HG03095 (cell line): Measurements from ENCODE around the gene RANGAP1.
A peak's percentile ranks its signal among the peaks of the same experiment; 100 is the strongest.
"Not testable (repeated sequence)": the region's sequence is repeated elsewhere in the genome, so short reads cannot be mapped to it uniquely, and the experiment has no call there.

Experiments
- ATAC-seq: cut with Tn5 transposase; IDR thresholded peaks from one replicate; pipeline ENCODE4 v1.9.1; 2021; ENCODE audit warnings: moderate library complexity; ENCODE audit not compliant: unreplicated experiment

RANGAP1 gene

GRCh38 chr22:41301085-41302020 lies 15.4 kb upstream of the RANGAP1 start, which contains the start of gene ZC3H7B:
TSS of gene ZC3H7B (plus strand) at chr22:41301525. CDS start at chr22:41320661, 19,136 bp downstream.
- peak; percentile 90 for ATAC-seq

GRCh38 chr22:41300661-41301060 lies 14.7 kb upstream of the RANGAP1 start:
- no peak for ATAC-seq

DNA sequence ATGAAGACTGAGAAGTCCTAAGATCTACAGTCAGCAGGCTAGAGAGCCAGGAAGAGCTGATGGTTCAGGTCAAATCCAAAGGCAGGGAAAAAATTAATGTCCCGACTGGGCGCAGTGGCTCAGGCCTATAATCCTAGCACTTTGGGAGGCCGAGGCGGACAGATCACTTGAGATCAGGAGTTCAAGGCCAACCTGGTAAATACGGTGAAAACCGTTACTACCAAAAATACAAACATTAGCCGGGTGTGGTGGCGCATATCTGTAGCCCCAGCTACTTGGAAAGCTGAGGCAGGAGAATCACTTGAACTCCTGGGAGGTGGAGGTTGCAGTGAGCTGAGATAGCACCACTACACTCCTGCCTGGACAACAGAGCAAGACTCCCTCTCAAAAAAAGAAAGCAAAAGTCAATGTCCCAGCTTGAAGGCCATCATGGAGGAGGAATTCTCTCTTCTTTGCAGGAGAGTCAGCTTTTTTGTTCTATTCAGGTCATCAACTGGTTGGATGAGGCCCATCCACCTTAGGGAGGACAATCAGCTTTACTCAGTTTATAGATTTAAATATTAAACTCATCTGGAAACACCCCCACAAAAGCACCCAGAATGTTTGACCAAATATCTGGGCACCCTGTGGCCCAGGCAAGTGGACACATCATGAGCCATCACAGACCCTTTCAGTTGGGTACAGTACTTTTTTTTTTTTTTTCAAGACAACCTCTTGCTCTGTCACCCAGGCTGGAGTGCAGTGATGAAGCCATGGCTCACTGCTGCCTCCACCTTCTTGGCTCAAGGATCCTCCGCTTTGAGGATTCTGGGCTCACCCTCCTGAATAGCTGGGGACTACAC lies 11.1 kb upstream of the RANGAP1 start:
- no peak for ATAC-seq

DNA sequence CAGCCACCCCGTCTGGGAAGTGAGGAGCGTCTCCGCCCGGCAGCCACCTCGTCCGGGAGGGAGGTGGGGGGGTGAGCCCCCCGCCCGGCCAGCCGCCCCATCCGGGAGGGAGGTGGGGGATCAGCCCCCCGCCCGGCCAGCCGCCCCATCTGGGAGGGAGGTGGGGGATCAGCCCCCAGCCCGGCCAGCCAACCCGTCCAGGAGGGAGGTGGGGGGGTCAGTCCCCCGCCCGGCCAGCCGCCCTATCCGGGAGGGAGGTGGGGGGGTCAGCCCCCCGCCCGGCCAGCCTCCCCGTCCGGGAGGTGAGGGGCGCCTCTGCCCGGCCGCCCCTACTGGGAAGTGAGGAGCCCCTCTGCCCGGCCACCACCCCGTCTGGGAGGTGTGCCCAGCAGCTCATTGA lies 8.8 kb upstream of the RANGAP1 start:
- not testable (repeated sequence) for ATAC-seq

GRCh38 chr22:41290262-41291221 lies 4.6 kb upstream of the RANGAP1 start:
- ATAC-seq: no peak

DNA sequence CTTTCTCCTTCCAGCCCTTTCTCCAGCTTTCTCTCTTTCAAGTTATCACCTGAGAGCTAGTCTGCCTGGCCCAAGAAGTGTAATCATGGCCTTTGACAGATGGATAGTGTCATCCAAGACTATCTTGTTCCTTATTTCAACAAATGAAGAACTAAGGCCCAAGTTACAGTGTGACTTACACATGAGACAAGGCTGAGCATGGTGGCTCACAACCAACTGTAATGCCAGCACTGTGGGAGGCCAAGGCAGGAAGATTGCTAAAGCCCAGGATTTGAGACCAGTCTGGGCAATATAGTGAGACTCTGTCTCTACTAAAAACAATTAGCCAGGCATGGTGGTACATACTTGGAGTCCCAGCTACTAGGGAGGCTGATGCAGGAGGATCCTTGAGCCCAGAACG lies 3.7 kb upstream of the RANGAP1 start:
- no peak for ATAC-seq

- no peak for ATAC-seq
Measured at GRCh38 chr22:41288245-41288946, 2.4 kb upstream of the RANGAP1 start.

DNA sequence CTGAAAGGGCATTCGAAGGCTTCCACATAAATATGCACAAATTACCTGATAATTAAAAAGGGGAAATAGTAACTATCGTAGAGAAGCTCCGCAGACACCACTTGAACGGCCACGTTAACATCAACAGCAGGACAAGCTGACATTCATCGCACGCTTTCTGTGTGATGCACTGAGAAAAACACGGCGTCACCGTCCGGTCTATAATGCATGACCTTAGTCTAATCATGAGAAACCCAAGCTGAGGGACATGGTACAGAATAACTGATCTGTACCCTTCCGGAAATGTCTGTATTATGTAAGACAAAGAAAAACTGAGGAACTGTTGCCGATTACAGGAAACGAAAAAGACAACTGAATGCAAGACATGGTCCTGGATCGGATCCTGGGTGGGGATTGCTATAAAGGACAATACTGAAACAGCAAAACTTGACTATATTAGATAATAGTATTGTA lies 678 bp upstream of the RANGAP1 start:
- ATAC-seq: peak; percentile 12

- peak; percentile 15 for ATAC-seq
Measured at GRCh38 chr22:41285441-41285819, 557 bp downstream of the RANGAP1 start.

DNA sequence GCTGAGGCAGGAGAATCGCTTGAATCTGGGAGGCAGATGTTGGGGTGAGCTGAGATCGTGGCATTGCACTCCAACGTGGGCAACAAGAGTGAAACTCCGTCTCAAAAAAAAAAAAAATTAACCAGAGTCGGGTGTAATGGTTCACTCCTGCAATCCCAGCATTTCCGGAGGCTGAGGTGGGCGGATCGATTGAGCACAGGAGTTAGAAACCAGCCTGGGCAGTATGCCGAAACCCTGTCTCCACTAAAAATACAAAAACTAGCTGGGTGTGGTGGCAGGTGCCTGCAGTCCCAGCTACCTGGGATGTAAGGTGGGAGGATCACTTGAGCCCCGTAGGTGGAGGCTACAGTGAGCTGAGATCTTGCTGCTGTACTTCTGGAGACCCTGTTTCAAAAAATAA lies 1.5 kb downstream of the RANGAP1 start:
- no peak for ATAC-seq

GRCh38 chr22:41280854-41281253 lies 5.1 kb downstream of the RANGAP1 start:
- no peak for ATAC-seq

- ATAC-seq: no peak
Measured at GRCh38 chr22:41280065-41280464, 5.9 kb downstream of the RANGAP1 start.

DNA sequence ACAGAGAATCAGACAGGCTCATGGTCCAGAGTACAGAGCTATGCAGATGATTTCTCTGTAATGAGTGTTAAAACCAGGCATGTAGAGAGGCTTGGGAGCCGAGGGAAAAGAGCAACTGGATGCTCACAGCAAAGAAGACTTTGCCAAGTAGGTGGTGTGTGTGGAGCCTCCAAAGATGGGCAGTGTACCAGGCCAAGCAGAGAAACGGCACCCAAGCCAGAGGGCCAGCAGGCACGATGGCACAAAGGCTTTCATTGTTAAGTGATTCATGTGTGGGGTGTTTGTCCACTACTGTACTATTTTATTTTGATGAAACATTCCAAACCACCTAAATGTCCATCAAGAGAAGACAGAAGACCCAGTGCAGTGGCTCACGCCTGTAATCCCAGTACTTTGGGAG lies 11.1 kb downstream of the RANGAP1 start:
- ATAC-seq: no peak

DNA sequence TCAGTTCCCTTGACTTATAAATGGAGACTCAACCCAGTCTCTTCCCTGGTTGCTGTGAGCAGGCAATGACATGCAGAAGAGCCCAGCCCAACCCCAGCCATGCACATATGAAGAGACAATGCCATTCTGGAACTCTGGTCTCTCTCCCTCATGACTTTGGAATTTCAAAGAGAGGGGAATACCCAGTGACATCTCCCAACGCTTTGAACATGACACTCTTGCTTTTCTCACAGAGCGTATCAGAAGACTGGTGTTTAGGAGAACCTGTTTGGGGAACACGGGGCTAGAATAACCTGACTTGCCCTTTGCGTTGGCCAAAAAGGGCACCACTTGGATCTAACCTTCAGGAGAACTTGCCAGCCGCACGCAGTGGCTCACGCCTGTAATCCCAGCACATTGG lies 12.9 kb downstream of the RANGAP1 start:
- ATAC-seq: no peak

GRCh38 chr22:41271787-41272186 lies 14.2 kb downstream of the RANGAP1 start:
- ATAC-seq: no peak

DNA sequence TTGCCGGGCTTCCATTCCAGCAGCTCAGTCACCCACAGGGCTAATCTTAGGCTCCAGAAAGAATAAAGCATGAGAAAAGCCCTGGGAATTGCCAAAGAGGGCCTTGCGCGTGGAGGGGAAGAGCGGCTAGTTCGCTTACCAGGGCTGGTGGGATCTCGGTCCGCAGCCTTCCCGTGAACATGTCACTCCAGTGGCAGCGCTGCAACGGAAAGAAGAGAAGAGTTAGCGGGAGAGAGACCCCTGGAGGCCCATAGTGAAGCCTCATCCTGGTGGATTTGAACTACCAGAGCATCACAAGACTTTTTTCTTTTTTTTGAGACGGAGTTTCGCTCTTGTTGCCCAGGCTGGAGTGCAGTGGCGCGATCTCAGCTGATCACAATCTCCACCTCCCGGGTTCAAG lies 18.0 kb downstream of the RANGAP1 start:
- no peak for ATAC-seq

GRCh38 chr22:41264408-41264941 lies 21.5 kb downstream of the RANGAP1 start:
- ATAC-seq: no peak

GRCh38 chr22:41263704-41264103 lies 22.3 kb downstream of the RANGAP1 start:
- ATAC-seq: no peak

GRCh38 chr22:41262250-41262765 lies 23.7 kb downstream of the RANGAP1 start:
- no peak for ATAC-seq
